Skeletal muscle cell (primary cell): ENCODE results near the gene LRRTM2.
A peak's percentile ranks its signal among the peaks of the same experiment; 100 is the strongest.
"Not testable (repeated sequence)": the region's sequence is repeated elsewhere in the genome, so short reads cannot be mapped to it uniquely, and the experiment has no call there.

ENCODE experiments used
- DNase-seq: peaks from one replicate; pipeline ENCODE4 v3.0.0-alpha.2; 2010; ENCODE audit warnings: low read depth
- H3K4me3 ChIP-seq: 2 replicates; pipeline ENCODE4 v1.5.1; 2011; ENCODE audit warnings: low read depth, mild to moderate bottlenecking, control low read depth, low read length, moderate library complexity

The LRRTM2 gene

GRCh38 chr5:138874771-138875551 lies at the start of gene LRRTM2:
LRRTM2 (minus strand) TSS chr5:138875335; CDS start chr5:138874911, 424 bp downstream.
- peak within 1 kb of the TSS; percentile 40 for H3K4me3 ChIP-seq
- peak; percentile 75 for DNase-seq

GRCh38 chr5:138922494-138922893 lies 47.4 kb upstream of the LRRTM2 start:
- no peak overlapping the region for H3K4me3 ChIP-seq
- no peak for DNase-seq

- H3K4me3 ChIP-seq, DNase-seq: not testable (repeated sequence)
Measured at GRCh38 chr5:138921362-138921761, 46.2 kb upstream of the LRRTM2 start.

DNA sequence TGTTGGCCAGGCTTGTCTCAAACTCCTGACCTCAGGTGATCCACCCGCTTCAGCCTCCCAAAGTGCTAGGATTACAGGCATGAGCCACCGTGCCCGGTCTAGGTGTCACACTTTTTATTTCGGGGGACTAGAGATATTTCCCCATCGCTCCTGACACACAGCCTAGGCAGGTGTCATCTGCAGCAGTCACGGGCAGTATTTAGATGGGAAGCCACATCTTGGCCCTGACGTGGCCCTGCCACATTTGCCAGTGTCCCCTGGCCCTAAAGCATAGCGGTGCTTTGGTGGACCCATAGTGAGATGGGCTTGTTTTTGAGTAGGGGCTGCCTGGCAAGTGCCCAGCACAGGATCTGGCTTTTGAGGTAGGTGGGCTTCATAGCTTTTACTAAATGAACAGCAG lies 45.0 kb upstream of the LRRTM2 start:
- no peak overlapping the region for H3K4me3 ChIP-seq
- no peak for DNase-seq

- no peak for DNase-seq
- no peak overlapping the region for H3K4me3 ChIP-seq
Measured at GRCh38 chr5:138918686-138919085, 43.6 kb upstream of the LRRTM2 start.

- no peak overlapping the region for H3K4me3 ChIP-seq
- no peak for DNase-seq
Measured at GRCh38 chr5:138914338-138914737, 39.2 kb upstream of the LRRTM2 start.

DNA sequence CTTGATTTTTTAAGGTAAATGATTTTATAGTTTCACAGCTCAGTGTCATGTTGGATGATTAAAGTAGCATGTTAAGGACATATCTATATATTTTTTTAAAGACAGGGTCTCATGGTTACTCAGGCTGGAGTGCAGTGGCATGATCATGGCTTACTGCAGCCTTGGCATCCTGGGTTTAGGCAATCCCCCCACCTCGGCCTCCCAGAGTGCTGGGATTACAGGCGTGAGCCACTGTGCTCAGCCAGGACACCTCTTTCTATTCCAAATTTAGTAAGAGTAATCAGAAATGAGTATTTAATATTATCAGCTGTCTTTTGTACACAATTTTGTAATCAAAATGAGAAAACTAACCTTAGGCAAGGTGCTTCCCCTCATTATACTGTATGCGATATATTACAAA lies 38.6 kb upstream of the LRRTM2 start:
- DNase-seq = no peak
- H3K4me3 ChIP-seq = no peak overlapping the region

- no peak overlapping the region for H3K4me3 ChIP-seq
- no peak for DNase-seq
Measured at GRCh38 chr5:138912093-138912492, 37.0 kb upstream of the LRRTM2 start.

GRCh38 chr5:138911441-138911840 lies 36.3 kb upstream of the LRRTM2 start:
- DNase-seq = no peak
- no peak overlapping the region for H3K4me3 ChIP-seq

- DNase-seq = no peak
- H3K4me3 ChIP-seq = no peak overlapping the region
Measured at GRCh38 chr5:138910546-138911185, 35.5 kb upstream of the LRRTM2 start.

GRCh38 chr5:138909734-138910133 lies 34.6 kb upstream of the LRRTM2 start:
- DNase-seq = no peak
- H3K4me3 ChIP-seq = no peak overlapping the region

DNA sequence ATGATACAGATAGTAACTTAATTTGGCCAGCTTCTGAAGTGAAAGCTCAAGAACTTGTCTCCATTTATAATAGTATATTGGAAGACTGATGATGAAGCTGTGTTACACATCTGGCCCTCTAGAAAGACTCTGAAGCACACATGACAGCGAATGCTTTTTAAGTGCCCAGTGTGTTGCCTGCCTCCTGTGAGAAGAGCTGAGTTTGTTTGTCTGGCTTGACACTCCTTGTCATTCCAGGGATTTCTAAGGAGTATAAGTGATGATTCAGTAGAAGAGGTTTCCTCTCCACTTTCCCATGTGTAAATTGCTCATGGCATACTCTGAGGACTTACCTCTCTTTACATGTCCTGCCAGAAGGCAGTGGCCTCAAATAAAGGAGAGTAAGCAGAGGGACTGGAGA lies 30.4 kb upstream of the LRRTM2 start:
- no peak for DNase-seq
- no peak overlapping the region for H3K4me3 ChIP-seq

GRCh38 chr5:138903130-138903775 lies 28.1 kb upstream of the LRRTM2 start:
- no peak overlapping the region for H3K4me3 ChIP-seq
- no peak for DNase-seq

- DNase-seq = no peak
- H3K4me3 ChIP-seq = no peak overlapping the region
Measured at GRCh38 chr5:138901716-138902115, 26.6 kb upstream of the LRRTM2 start.

DNA sequence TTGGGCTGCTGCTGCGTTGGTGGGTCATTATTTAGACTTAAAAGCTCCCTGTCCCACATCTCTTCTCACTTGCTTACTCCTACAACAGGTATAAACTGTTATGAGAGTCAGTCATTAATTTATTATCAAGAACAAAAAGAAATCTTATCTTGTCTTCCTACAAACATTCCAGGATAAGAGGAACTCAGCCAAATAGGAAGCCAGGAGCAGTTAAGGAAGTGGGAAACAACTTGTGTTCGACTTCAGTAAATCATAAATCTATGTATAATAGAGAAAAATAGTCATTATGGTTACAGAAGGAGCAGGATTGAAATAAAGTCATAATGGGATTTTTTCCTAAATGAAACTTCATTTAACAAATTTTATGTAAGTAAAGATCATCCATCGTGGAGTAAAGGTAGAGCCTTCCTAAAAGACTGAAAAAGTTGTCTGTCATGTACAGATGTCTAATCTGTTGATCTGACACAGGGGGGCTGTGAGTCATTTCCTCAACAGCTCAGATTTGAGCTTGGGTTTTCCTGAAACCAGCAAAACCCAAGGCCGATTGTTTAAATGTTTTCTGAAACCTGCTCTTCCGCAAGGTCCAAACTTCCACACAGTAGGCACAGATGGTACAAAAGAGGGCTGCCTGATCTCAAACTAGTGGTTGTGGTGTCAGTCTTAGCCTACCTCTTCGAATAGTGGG lies 25.3 kb upstream of the LRRTM2 start:
- peak; percentile 13 for DNase-seq

GRCh38 chr5:138898742-138899141 lies 23.6 kb upstream of the LRRTM2 start:
- no peak overlapping the region for H3K4me3 ChIP-seq
- DNase-seq = no peak

More for the DNA sequence above, 25.3 kb upstream of the LRRTM2 start:
- H3K4me3 ChIP-seq = no peak overlapping the region

GRCh38 chr5:138898299-138898698 lies 23.2 kb upstream of the LRRTM2 start:
- DNase-seq = no peak
- H3K4me3 ChIP-seq = no peak overlapping the region

DNA sequence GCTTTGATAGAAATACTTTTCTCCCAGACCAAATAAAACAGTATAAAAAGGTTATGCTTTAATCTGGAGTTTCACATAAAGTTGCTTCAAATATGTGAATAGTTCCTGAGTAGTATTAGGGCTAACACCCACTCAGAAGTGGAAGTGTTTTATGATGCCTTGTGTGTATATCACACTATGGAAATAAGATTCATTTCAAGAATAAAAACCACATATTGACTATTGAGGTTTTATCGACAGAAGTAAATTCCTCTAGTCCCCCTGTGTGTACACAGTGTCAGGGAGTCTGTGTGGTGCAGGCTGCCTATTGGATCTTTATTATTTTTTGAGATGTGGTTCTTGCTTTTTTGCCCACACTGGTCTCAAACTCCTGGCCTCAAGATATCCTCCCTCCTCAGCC lies 20.8 kb upstream of the LRRTM2 start:
- DNase-seq = no peak
- H3K4me3 ChIP-seq = no peak overlapping the region

GRCh38 chr5:138890644-138891043 lies 15.5 kb upstream of the LRRTM2 start:
- DNase-seq = no peak
- H3K4me3 ChIP-seq = no peak overlapping the region

DNA sequence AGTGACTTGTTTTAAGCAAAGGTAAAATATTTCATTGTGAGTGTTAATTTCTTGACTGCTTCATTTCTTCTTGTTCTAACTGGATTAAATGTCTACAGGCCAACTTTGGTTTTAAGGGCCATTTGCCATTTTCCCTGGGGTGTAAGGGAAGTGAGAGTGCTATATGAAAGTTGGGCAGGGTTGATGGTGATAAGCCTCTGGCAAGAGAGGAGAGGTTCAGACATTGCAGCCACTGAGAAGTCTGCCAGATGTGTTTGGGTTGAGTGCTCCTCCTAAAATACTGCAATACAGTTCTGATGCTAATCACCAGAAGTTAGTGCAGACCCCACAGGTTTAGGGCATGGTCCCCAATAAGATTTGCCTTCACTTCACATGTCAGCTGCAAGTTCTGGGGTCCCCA lies 14.9 kb upstream of the LRRTM2 start:
- no peak overlapping the region for H3K4me3 ChIP-seq
- no peak for DNase-seq
